Endothelial cell of umbilical vein (primary cell): ENCODE results near the gene RABGGTA. TPM values are rescaled to one million over a fixed set of nuclear protein-coding genes. Genes with fewer than 3 reads are reported as not detected.

Experiments
- BruUV-seq: library from RNA; stranded (reverse); fragments of 400-500 nt; replicated peaks from 2 replicates; lab custom pipeline; 2021; lab: Mats Ljungman, UMichigan
- CTCF ChIA-PET: fragments of 300-600, 350-600 bp; sonication (Branson Sonifier 250); formaldehyde crosslinking; loops from one replicate; lab custom pipeline; 2021; ENCODE audit warnings: antibody characterized with exemption, inconsistent platforms; lab: Charles Lee
- POLR2A ChIA-PET: fragments of 300-600, 350-600 bp; sonication (Branson Sonifier 250); formaldehyde crosslinking; loops from one replicate; lab custom pipeline; 2021; ENCODE audit warnings: antibody characterized with exemption, inconsistent platforms; lab: Charles Lee
- DNase-seq: peaks from one replicate; pipeline ENCODE4 v3.0.0-alpha.2; 2011; ENCODE audit warnings: low read depth, low spot score
- FAIRE-seq: peaks from 2 replicates; lab custom pipeline; 2011; peaks lifted over from hg19 to GRCh38; lab: Jason Lieb, UNC
- H2AFZ ChIP-seq: 2 replicates; pipeline ENCODE4 v1.6.0; 2012; ENCODE audit warnings: low read depth, low read length, control low read depth, inconsistent platforms
- H3K27ac ChIP-seq: 2 replicates; pipeline ENCODE4 v1.5.1; 2011; ENCODE audit warnings: low read depth, mild to moderate bottlenecking, control low read depth, low read length, moderate library complexity; ENCODE audit not compliant: insufficient read depth
- H3K27me3 ChIP-seq, 2 experiments: 2 replicates each; pipeline versions ENCODE4 v1.6.0 to v1.6.1; 2011; ENCODE audit warnings: low read length in 2 of 2, mixed read lengths in 1 of 2; ENCODE audit not compliant: control insufficient read depth in 2 of 2, insufficient read depth in 2 of 2
- H3K36me3 ChIP-seq, 2 experiments: 2 replicates in 1 of 2; 3 replicates in 1 of 2; pipeline ENCODE4 v1.5.1; 2011; ENCODE audit warnings: low read length in 2 of 2, mild to moderate bottlenecking in 1 of 2, moderate library complexity in 1 of 2; ENCODE audit not compliant: control insufficient read depth in 2 of 2, insufficient read depth in 2 of 2; ENCODE audit errors: extremely low read depth in 1 of 2
- H3K4me1 ChIP-seq: 3 replicates; pipeline ENCODE4 v1.5.1; 2011; ENCODE audit warnings: mild to moderate bottlenecking, low read length; ENCODE audit not compliant: control insufficient read depth, insufficient read depth; ENCODE audit errors: extremely low read depth
- H3K4me2 ChIP-seq: 2 replicates; pipeline ENCODE4 v1.6.1; 2011; ENCODE audit warnings: low read length, control low read depth, mixed read lengths; ENCODE audit not compliant: insufficient read depth
- H3K4me3 ChIP-seq, 3 experiments: fragments of 200-600 bp in 1 of 3; sonication (generic), shearing (Covaris generic) in 1 of 3; replicated peaks in 1 of 3; 2 replicates each; pipeline ENCODE4 v1.5.1; 2011 to 2016; ENCODE audit warnings: control low read depth in 3 of 3, low read length in 3 of 3, mild to moderate bottlenecking in 2 of 3, inconsistent platforms in 1 of 3, low read depth in 1 of 3, moderate library complexity in 1 of 3; ENCODE audit not compliant: insufficient read depth in 1 of 3
- H3K79me2 ChIP-seq: 2 replicates; pipeline ENCODE4 v1.6.0; 2012; ENCODE audit warnings: low read length, inconsistent platforms; ENCODE audit not compliant: control insufficient read depth, insufficient read depth
- H3K9ac ChIP-seq: replicated peaks from 2 replicates; pipeline ENCODE3; 2011; ENCODE audit warnings: low read length, control low read depth; ENCODE audit not compliant: insufficient read depth; ENCODE audit errors: extremely low read depth
- H3K9me1 ChIP-seq: replicated peaks from 3 replicates; pipeline ENCODE4 v1.6.0; 2011; ENCODE audit warnings: mild to moderate bottlenecking, low read length; ENCODE audit not compliant: control insufficient read depth, insufficient read depth; ENCODE audit errors: extremely low read depth
- H3K9me3 ChIP-seq: replicated peaks from 2 replicates; pipeline ENCODE4 v1.5.1; 2012; ENCODE audit warnings: low read length, inconsistent platforms; ENCODE audit not compliant: control insufficient read depth, insufficient read depth
- H4K20me1 ChIP-seq: replicated peaks from 2 replicates; pipeline ENCODE3; 2011; ENCODE audit warnings: mild to moderate bottlenecking, low read length; ENCODE audit not compliant: control insufficient read depth, insufficient read depth; ENCODE audit errors: extremely low read depth
- EZH2 ChIP-seq: IDR thresholded peaks from 2 replicates; pipeline ENCODE4 v1.6.1; 2012; ENCODE audit warnings: borderline replicate concordance, low read depth, mild to moderate bottlenecking, moderate library complexity, low read length, inconsistent platforms; ENCODE audit not compliant: severe bottlenecking
- FOS ChIP-seq: IDR thresholded peaks from 2 replicates; pipeline ENCODE4 v1.6.1; 2011; ENCODE audit warnings: mild to moderate bottlenecking, low read length, moderate library complexity, borderline replicate concordance; ENCODE audit not compliant: insufficient read depth
- GATA2 ChIP-seq: IDR thresholded peaks from 2 replicates; pipeline ENCODE4 v1.7.0; 2011; ENCODE audit warnings: low read depth, mild to moderate bottlenecking, moderate library complexity, mixed read lengths, low read length; ENCODE audit not compliant: insufficient read length, insufficient read depth
- JUN ChIP-seq: IDR thresholded peaks from 2 replicates; pipeline ENCODE4 v1.6.1; 2011; ENCODE audit warnings: borderline replicate concordance, low read depth; ENCODE audit not compliant: insufficient read length, insufficient read depth
- MAX ChIP-seq: IDR thresholded peaks from 2 replicates; pipeline ENCODE4 v1.6.1; 2011; ENCODE audit not compliant: insufficient read depth, insufficient read length
- MYC ChIP-seq: IDR thresholded peaks from one replicate; pipeline ENCODE4 v1.6.1; 2011; ENCODE audit warnings: mild to moderate bottlenecking, low read depth, low read length
- POLR2A ChIP-seq: IDR thresholded peaks from 2 replicates; pipeline ENCODE4 v1.6.1; 2012; ENCODE audit warnings: low read depth, mild to moderate bottlenecking, control low read depth, low read length
- POLR2AphosphoS5 ChIP-seq: IDR thresholded peaks from 2 replicates; pipeline ENCODE4 v1.6.1; 2012; ENCODE audit warnings: low read depth, mild to moderate bottlenecking, control low read depth, low read length, moderate library complexity; ENCODE audit not compliant: insufficient read depth
- dilution Hi-C: fragments of 300-500 bp; cut with MboI; formaldehyde crosslinking; loops from one replicate; pipeline ENCODE4 v1.15.0; 2019; ENCODE audit warnings: low sequenced_read_pairs; ENCODE audit not compliant: extremely low pct_ligation_motif_present
- intact Hi-C: fragments of 100-400 bp; cut with micrococcal nuclease; formaldehyde crosslinking; loops from one replicate; pipeline ENCODE4 v1.10.0; 2022
- polyA plus RNA-seq, 4 experiments: library from polyadenylated mRNA; depleted of rRNA in 3 of 4; stranded (reverse) in 3 of 4; unstranded in 1 of 4; fragments of >200 nt; gene quantifications; 2 replicates each; pipeline versions ENCODE4 v1.2.1 to v1.2.3, GENCODE V29; 2011 to 2012; ENCODE audit warnings: missing spikeins in 1 of 4
- total RNA-seq: library from RNA; stranded (reverse); gene quantifications from 2 replicates; pipeline ENCODE4 v1.2.3, GENCODE V29; 2021
- TF ChIP-seq, protein P1 (sequence below), 2 donors: IDR thresholded peaks; 1 replicate in 1 of 2; 2 replicates in 1 of 2; pipeline ENCODE4 v1.5.1; 2011; ENCODE audit warnings: low read length in 2 of 2, mild to moderate bottlenecking in 2 of 2, moderate library complexity in 2 of 2, control low read depth in 1 of 2, inconsistent platforms in 1 of 2, low read depth in 1 of 2; ENCODE audit not compliant: insufficient read depth in 1 of 2; ENCODE audit errors: extremely low read depth in 1 of 2

Gene RABGGTA
- total and polyA plus RNA-seq, 2 donors (not counting 3 experiments of a cell fraction or from before 2014, with no cell fraction given): 29.3 to 80.1 TPM

GRCh38 chr14:24304019-24304387 is 32.6 kb upstream of the RABGGTA start:
- ChIA-PET CTCF (interaction anchor here (1.7 kb wide), 1 partner anchor 128 kb away, joined by 5 read pairs; no protein-coding TSS in a partner anchor), POLR2A (no interaction called here)
- FAIRE-seq (no peak), DNase-seq (no peak)
- BruUV-seq: no TSS peak
- Histone ChIP-seq H3K9me3 (no peaks in the 10 kb centered on the region), H3K4me1 (peaks cover 12% of the 10 kb centered on the region), H3K9ac (no peak overlapping the region), H3K4me2 (no peak overlapping the region), H3K79me2 (peaks cover 11% of the 10 kb centered on the region), H3K27me3 (no peaks in the 10 kb centered on the region), H3K36me3 (peaks cover 0 to 37% of the 10 kb centered on the region in 2 experiments), H3K4me3 (no peak overlapping the region), H3K9me1 (no peaks in the 10 kb centered on the region), H4K20me1 (no peaks in the 10 kb centered on the region), H3K27ac (no peak overlapping the region), H2AFZ (no peak overlapping the region)
- dilution Hi-C loops (no loop called here), intact Hi-C loops (no loop called here)
- TF ChIP-seq POLR2A: no peak
- no peak for TF ChIP-seq MYC
- no peak for TF ChIP-seq JUN
- no peak for TF ChIP-seq FOS
- TF ChIP-seq, protein P1, sequence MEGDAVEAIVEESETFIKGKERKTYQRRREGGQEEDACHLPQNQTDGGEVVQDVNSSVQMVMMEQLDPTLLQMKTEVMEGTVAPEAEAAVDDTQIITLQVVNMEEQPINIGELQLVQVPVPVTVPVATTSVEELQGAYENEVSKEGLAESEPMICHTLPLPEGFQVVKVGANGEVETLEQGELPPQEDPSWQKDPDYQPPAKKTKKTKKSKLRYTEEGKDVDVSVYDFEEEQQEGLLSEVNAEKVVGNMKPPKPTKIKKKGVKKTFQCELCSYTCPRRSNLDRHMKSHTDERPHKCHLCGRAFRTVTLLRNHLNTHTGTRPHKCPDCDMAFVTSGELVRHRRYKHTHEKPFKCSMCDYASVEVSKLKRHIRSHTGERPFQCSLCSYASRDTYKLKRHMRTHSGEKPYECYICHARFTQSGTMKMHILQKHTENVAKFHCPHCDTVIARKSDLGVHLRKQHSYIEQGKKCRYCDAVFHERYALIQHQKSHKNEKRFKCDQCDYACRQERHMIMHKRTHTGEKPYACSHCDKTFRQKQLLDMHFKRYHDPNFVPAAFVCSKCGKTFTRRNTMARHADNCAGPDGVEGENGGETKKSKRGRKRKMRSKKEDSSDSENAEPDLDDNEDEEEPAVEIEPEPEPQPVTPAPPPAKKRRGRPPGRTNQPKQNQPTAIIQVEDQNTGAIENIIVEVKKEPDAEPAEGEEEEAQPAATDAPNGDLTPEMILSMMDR (IDR thresholded peaks at IDR 0.05; ENCODE audit: extremely low read depth in 1 of 2, insufficient read depth in 1 of 2, low read depth in 1 of 2, low read length in 2 of 2): no peak
- TF ChIP-seq EZH2: no peak
- no peak for TF ChIP-seq GATA2
- no peak for TF ChIP-seq MAX
- TF ChIP-seq POLR2AphosphoS5: no peak
